Measurements from ENCODE around the gene PPIF.

- TF ChIP-seq, protein P1, sequence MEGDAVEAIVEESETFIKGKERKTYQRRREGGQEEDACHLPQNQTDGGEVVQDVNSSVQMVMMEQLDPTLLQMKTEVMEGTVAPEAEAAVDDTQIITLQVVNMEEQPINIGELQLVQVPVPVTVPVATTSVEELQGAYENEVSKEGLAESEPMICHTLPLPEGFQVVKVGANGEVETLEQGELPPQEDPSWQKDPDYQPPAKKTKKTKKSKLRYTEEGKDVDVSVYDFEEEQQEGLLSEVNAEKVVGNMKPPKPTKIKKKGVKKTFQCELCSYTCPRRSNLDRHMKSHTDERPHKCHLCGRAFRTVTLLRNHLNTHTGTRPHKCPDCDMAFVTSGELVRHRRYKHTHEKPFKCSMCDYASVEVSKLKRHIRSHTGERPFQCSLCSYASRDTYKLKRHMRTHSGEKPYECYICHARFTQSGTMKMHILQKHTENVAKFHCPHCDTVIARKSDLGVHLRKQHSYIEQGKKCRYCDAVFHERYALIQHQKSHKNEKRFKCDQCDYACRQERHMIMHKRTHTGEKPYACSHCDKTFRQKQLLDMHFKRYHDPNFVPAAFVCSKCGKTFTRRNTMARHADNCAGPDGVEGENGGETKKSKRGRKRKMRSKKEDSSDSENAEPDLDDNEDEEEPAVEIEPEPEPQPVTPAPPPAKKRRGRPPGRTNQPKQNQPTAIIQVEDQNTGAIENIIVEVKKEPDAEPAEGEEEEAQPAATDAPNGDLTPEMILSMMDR (conservative IDR thresholded peaks at IDR 0.05; ENCODE audit: low read depth, low read length), result no peak
- TF ChIP-seq EZH2 (IDR thresholded peaks at IDR 0.05; ENCODE audit: borderline replicate concordance, low read depth, low read length, poor library complexity, severe bottlenecking), result no peak
These were observed 33.9 kb upstream of the PPIF start for GRCh38 chr10:79313320-79313719.

All from A673 (cell line).